Omental fat pad (tissue), 4 donors: ENCODE data around the gene PDE11A. TPM values are rescaled to one million over a fixed set of nuclear protein-coding genes. Genes with fewer than 3 reads are reported as not detected.

Experiments
- ATAC-seq: fragments of 150-250 bp; one replicate; pipeline ENCODE4 v1.9.1; 2016; ENCODE audit warnings: mild to moderate bottlenecking, moderate library complexity; ENCODE audit not compliant: low FRiP score
- DNase-seq: peaks from one replicate; pipeline ENCODE4 v3.0.0-alpha.2; 2019; ENCODE audit warnings: low spot score
- CTCF ChIP-seq, 3 donors: fragments of 450-650 bp; IDR thresholded peaks; one replicate each; pipeline ENCODE4 v1.5.1; 2016 to 2017; ENCODE audit warnings: antibody characterized with exemption in 3 of 3, mild to moderate bottlenecking in 3 of 3, moderate library complexity in 2 of 3
- total RNA-seq, 4 donors: library from RNA; depleted of rRNA; stranded (reverse); fragments of >200 nt; gene quantifications; one replicate each; pipeline ENCODE4 v1.1.0, GENCODE V29; 2016

The PDE11A gene
- total RNA-seq, 4 donors from 2014 or later = 0.16 to 0.65 TPM; not detected in 2

- no peak for TF ChIP-seq CTCF (IDR thresholded peaks at IDR 0.05)
- ATAC-seq = no peak
- DNase-seq = no peak
Measured at GRCh38 chr2:177633111-177633510, 439.5 kb downstream of the PDE11A start.

DNA sequence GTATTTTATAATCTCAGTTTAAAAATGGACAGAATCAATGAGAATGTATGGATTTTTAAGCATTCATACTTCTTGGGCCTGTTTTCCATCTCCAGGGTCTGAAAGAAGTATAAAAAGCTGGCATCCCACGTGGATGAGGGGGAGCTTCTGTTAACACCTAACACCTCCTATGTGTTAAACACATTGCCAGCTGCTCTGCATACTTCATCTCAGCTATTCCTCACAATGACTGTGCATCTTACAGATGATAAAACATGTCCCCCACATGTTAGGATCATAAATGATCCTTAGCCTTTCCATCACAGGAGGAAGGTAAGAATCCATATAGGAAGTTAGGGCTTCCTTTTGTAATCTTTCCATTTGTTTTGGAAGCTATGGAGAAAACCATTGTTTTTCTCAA, 440.9 kb downstream of the PDE11A start:
- no peak for TF ChIP-seq CTCF (IDR thresholded peaks at IDR 0.05)
- no peak for ATAC-seq
- no peak for DNase-seq

DNA sequence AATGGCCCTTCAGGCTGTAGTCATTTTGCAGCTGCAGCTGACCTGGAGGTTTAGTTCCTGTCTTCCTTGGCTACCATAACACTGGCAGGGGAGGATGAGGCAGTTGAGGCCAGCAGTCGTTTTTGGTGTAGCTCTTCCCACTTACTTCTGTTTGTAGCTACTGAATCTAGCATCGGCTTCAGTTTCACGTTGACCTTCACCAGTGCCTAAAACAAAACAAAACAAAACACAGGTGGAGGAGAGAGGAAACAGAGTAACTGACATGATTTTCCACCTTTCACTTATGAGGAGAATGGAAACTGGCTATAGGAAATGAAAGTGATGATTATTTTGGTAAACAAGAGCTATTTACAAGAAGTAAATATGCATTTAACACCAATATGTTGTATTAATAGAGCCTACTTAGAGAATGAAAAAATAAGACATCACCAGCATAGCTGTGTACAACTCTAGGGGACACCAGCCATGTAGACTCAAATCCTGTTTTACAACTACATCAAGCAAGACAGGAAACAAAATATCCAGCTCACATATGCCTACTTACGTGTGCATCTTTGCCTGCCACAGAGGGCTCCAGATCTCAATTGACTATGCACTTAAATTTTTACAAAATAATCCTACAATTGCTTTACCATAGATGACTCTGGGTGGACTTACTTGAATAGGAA, 443.1 kb downstream of the PDE11A start:
- no peak for TF ChIP-seq CTCF (IDR thresholded peaks at IDR 0.05)
- no peak for ATAC-seq
- DNase-seq = no peak

GRCh38 chr2:177628831-177629230, 443.7 kb downstream of the PDE11A start:
- TF ChIP-seq CTCF (IDR thresholded peaks at IDR 0.05) = no peak
- no peak for DNase-seq
- ATAC-seq = no peak

- DNase-seq (no peak), ATAC-seq (no peak)
- no peak for TF ChIP-seq CTCF (IDR thresholded peaks at IDR 0.05)
Measured at GRCh38 chr2:177625744-177626650, 446.6 kb downstream of the PDE11A start.

DNA sequence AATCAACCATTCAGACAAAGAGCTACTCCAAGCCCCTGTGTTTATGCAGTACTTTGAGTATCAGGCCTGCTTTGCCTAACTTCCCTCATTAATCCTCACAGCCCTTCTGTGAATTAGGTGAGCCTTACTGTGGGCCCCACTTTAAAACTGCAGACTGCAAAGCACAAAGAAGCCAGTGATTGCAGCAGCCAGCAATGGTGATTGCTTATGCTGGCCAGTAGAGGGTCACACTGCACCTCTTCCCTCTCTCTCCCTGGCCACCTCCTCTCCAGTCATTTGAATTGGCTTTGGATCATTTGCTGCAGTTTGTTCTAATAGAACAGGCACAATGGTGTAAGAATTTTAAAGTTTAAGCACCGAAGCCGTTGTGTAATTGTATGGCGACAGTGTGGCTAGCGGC, 450.1 kb downstream of the PDE11A start:
- no peak for DNase-seq
- ATAC-seq = no peak
- TF ChIP-seq CTCF (IDR thresholded peaks at IDR 0.05) = no peak
